Esophagus squamous epithelium (tissue), 4 donors: ENCODE measurements around the gene ATP13A1.
"Not testable (repeated sequence)": the region's sequence is repeated elsewhere in the genome, so short reads cannot be mapped to it uniquely, and the experiment has no call there.

ENCODE experiments used
- POLR2A ChIP-seq, 4 donors: fragments of 450-650 bp; IDR thresholded peaks; one replicate each; pipeline ENCODE4 v1.6.1; 2017; ENCODE audit warnings: antibody characterized with exemption in 4 of 4, mild to moderate bottlenecking in 4 of 4, moderate library complexity in 3 of 4
- TF ChIP-seq, protein P1 (sequence below), 6 experiments: fragments of 450-650 bp in 4 of 6; fragments of 200-600 bp in 2 of 6; sonication (generic) in 2 of 6; IDR thresholded peaks; one replicate each; pipeline ENCODE4 v1.5.1; 2016 to 2019; ENCODE audit warnings: antibody characterized with exemption in 6 of 6, mild to moderate bottlenecking in 4 of 6, moderate library complexity in 4 of 6

DNA sequence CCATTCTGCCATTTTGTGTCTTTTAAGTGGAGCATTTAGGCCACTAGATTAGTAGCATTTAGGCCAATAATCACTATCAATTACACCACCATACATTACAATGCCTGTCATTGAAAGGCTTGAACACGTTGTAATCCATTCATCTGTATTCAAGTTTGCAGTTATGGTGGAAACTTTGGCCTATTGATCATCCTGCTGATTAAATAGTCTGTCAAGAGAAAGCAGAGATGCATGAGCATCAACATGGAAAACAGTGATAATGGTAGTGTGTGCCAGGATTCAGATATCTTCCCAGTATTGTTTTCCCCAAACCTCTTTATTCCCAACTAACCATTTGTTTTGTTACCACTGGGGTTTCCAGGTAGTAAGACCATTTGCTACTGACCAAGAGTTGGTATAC lies 37.0 kb upstream of the ATP13A1 start:
- TF ChIP-seq, protein P1, sequence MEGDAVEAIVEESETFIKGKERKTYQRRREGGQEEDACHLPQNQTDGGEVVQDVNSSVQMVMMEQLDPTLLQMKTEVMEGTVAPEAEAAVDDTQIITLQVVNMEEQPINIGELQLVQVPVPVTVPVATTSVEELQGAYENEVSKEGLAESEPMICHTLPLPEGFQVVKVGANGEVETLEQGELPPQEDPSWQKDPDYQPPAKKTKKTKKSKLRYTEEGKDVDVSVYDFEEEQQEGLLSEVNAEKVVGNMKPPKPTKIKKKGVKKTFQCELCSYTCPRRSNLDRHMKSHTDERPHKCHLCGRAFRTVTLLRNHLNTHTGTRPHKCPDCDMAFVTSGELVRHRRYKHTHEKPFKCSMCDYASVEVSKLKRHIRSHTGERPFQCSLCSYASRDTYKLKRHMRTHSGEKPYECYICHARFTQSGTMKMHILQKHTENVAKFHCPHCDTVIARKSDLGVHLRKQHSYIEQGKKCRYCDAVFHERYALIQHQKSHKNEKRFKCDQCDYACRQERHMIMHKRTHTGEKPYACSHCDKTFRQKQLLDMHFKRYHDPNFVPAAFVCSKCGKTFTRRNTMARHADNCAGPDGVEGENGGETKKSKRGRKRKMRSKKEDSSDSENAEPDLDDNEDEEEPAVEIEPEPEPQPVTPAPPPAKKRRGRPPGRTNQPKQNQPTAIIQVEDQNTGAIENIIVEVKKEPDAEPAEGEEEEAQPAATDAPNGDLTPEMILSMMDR (IDR thresholded peaks at IDR 0.05) = not testable (repeated sequence)
- TF ChIP-seq POLR2A (IDR thresholded peaks at IDR 0.05) = not testable (repeated sequence)
